ENCODE results near the gene RBMY1A1. TPM values are rescaled to one million over a fixed set of nuclear protein-coding genes. Genes with fewer than 3 reads are reported as not detected.

Gene RBMY1A1
- total and polyA plus RNA-seq, 10 of the 15 experiments (the other 5 are each of a cell fraction or from before 2014, with no cell fraction given): not detected

GRCh38 chrY:21592059-21592458 is 57.4 kb downstream of the RBMY1A1 start:
- FAIRE-seq: no peak
- CTCF ChIA-PET: no interaction called here

More at GRCh38 chrY:21592059-21592458, 57.4 kb downstream of the RBMY1A1 start:
- H3K4me1 ChIP-seq (ENCODE audit: control insufficient read depth, insufficient read depth, low read length): no peaks in the 10 kb centered on the region
- WGBS (ENCODE audit: insufficient coverage, insufficient replicate concordance, low lambda C conversion rate, missing lambda C conversion rate): no CpG with 5 or more reads among the region's 6 CpGs
- no peaks in the 10 kb centered on the region for H3K79me2 ChIP-seq (ENCODE audit: control insufficient read depth, insufficient read depth, low read length)
- no peak overlapping the region for H3K9ac ChIP-seq (ENCODE audit: control insufficient read depth, insufficient read depth, low read length)
- no TSS peak for BruUV-seq (replicated peaks)
- intact Hi-C loops (cut with micrococcal nuclease; ENCODE audit: unreplicated experiment): no loop called here
- ATAC-seq (no peak), DNase-seq (ENCODE audit: low read depth, low spot score) (no peak)
- H3K27ac ChIP-seq (ENCODE audit: control insufficient read depth, insufficient read depth): no peak overlapping the region
- no peaks in the 10 kb centered on the region for H3K27me3 ChIP-seq (replicated peaks in 1 of 2; ENCODE audit: control insufficient read depth in 2 of 2, insufficient read depth in 2 of 2, low read length in 1 of 2)
- ChIA-PET RAD21 (ENCODE audit: unreplicated experiment) (no interaction called here), SMC1A (ENCODE audit: uncharacterized antibody, unreplicated experiment) (no interaction called here), POLR2A (no interaction called here)
- TF ChIP-seq, protein P1, sequence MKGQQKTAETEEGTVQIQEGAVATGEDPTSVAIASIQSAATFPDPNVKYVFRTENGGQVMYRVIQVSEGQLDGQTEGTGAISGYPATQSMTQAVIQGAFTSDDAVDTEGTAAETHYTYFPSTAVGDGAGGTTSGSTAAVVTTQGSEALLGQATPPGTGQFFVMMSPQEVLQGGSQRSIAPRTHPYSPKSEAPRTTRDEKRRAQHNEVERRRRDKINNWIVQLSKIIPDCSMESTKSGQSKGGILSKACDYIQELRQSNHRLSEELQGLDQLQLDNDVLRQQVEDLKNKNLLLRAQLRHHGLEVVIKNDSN (IDR thresholded peaks at IDR 0.05; ENCODE audit: borderline replicate concordance, extremely low read length, insufficient read depth, low read depth, low read length): no peak
- no peak for TF ChIP-seq TCF3 (IDR thresholded peaks at IDR 0.05; ENCODE audit: borderline replicate concordance, insufficient read depth, low read depth, low read length)
- TF ChIP-seq, protein P2, sequence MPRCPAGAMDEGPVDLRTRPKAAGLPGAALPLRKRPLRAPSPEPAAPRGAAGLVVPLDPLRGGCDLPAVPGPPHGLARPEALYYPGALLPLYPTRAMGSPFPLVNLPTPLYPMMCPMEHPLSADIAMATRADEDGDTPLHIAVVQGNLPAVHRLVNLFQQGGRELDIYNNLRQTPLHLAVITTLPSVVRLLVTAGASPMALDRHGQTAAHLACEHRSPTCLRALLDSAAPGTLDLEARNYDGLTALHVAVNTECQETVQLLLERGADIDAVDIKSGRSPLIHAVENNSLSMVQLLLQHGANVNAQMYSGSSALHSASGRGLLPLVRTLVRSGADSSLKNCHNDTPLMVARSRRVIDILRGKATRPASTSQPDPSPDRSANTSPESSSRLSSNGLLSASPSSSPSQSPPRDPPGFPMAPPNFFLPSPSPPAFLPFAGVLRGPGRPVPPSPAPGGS (IDR thresholded peaks at IDR 0.05; ENCODE audit: borderline replicate concordance, insufficient read depth, low read depth, low read length, poor library complexity, severe bottlenecking): no peak
- TF ChIP-seq TCF12 (IDR thresholded peaks at IDR 0.05; ENCODE audit: low read depth, low read length): no peak
- no peak for TF ChIP-seq GABPA (IDR thresholded peaks at IDR 0.05; ENCODE audit: low read depth)
- no peak for TF ChIP-seq BHLHE40 (IDR thresholded peaks at IDR 0.05; ENCODE audit: borderline replicate concordance in 1 of 2, low read depth in 2 of 2, low read length in 1 of 2)
- TF ChIP-seq NR2F1 (conservative IDR thresholded peaks at IDR 0.05): no peak
- no peak for TF ChIP-seq CTCF (IDR thresholded peaks at IDR 0.05 in 2 of 3, conservative IDR thresholded peaks at IDR 0.05 in 1 of 3; ENCODE audit: control insufficient read depth in 2 of 3, extremely low read depth in 1 of 3, insufficient read depth in 1 of 3, low read depth in 3 of 3, low read length in 3 of 3)
- no peak for TF ChIP-seq MYC (IDR thresholded peaks at IDR 0.05; ENCODE audit: insufficient read depth, insufficient read length, insufficient replicate concordance, low read length, severe bottlenecking)
- no peak for TF ChIP-seq POLR2AphosphoS2 (IDR thresholded peaks at IDR 0.05; ENCODE audit: low read depth, low read length)
- no peak for TF ChIP-seq EED (IDR thresholded peaks at IDR 0.05; ENCODE audit: low read depth)
- TF ChIP-seq MTA3 (IDR thresholded peaks at IDR 0.05; ENCODE audit: borderline replicate concordance, low read length): no peak
- TF ChIP-seq HDAC6 (IDR thresholded peaks at IDR 0.05; ENCODE audit: unreplicated experiment): no peak
- TF ChIP-seq MLLT1 (IDR thresholded peaks at IDR 0.05): no peak
- no peak for TF ChIP-seq PML (IDR thresholded peaks at IDR 0.05; ENCODE audit: low read length)
- no peak for TF ChIP-seq STAT3 (IDR thresholded peaks at IDR 0.05; ENCODE audit: low read depth, low read length)
- no peaks in the 10 kb centered on the region for H3K9me3 ChIP-seq (replicated peaks; ENCODE audit: control insufficient read depth, insufficient read depth, low read length)
- H3K4me3 ChIP-seq: no peak overlapping the region
- no peak overlapping the region for H3K4me2 ChIP-seq (ENCODE audit: control insufficient read depth, insufficient read depth)
- in situ Hi-C loops (cut with MboI): no loop called here
- no peak overlapping the region for H2AFZ ChIP-seq (ENCODE audit: control insufficient read depth, low read depth, low read length)
- H4K20me1 ChIP-seq (ENCODE audit: control insufficient read depth, insufficient read depth): no peaks in the 10 kb centered on the region
- no peaks in the 10 kb centered on the region for H3K36me3 ChIP-seq (ENCODE audit: control insufficient read depth in 2 of 2, insufficient read depth in 2 of 2, low read length in 1 of 2)

Data from GM12878 (cell line).